Hindlimb muscle (tissue), 1 donor: Measurements from ENCODE around the gene FAM3D. TPM values are rescaled to one million over a fixed set of nuclear protein-coding genes. Genes with fewer than 3 reads are reported as not detected.
A peak's percentile ranks its signal among the peaks of the same experiment; 100 is the strongest.

Experiments used
- DNase-seq: peaks from one replicate; pipeline ENCODE4 v3.0.0-alpha.2; 2013
- polyA plus RNA-seq: library from polyadenylated mRNA; unstranded; fragments of 120-200 nt; gene quantifications from one replicate; pipeline ENCODE4 v1.2.1, GENCODE V29; 2013; ENCODE audit not compliant: insufficient read length

FAM3D gene
- polyA plus RNA-seq, 1 donor, result not detected

- DNase-seq, result no peak
These were observed 41.3 kb downstream of the FAM3D start for GRCh38 chr3:58625196-58625824.

- DNase-seq, result no peak
These were observed 42.0 kb downstream of the FAM3D start for GRCh38 chr3:58624550-58624949.

- DNase-seq, result no peak
These were observed 42.6 kb downstream of the FAM3D start for GRCh38 chr3:58623961-58624360.

- DNase-seq, result no peak
These were observed 43.1 kb downstream of the FAM3D start for GRCh38 chr3:58623478-58623877.

- no peak for DNase-seq
These were observed 43.7 kb downstream of the FAM3D start for GRCh38 chr3:58622892-58623291.

GRCh38 chr3:58622436-58622835 lies 44.1 kb downstream of the FAM3D start:
- no peak for DNase-seq

GRCh38 chr3:58621086-58621830 lies 45.3 kb downstream of the FAM3D start:
- no peak for DNase-seq

- DNase-seq, result peak; percentile 54
These were observed 46.2 kb downstream of the FAM3D start for GRCh38 chr3:58620421-58620820.

GRCh38 chr3:58617338-58617761 lies 49.2 kb downstream of the FAM3D start:
- DNase-seq, result peak; percentile 42

GRCh38 chr3:58613236-58614132 lies 53.1 kb downstream of the FAM3D start:
- DNase-seq, result no peak

- no peak for DNase-seq
These were observed 53.7 kb downstream of the FAM3D start for GRCh38 chr3:58612830-58613229.

- no peak for DNase-seq
These were observed 56.6 kb downstream of the FAM3D start for GRCh38 chr3:58609990-58610389.

- no peak for DNase-seq
These were observed 57.9 kb downstream of the FAM3D start for GRCh38 chr3:58608648-58609047.

- DNase-seq, result no peak
These were observed 58.8 kb downstream of the FAM3D start for GRCh38 chr3:58607816-58608215.

- DNase-seq, result no peak
These were observed 59.9 kb downstream of the FAM3D start for GRCh38 chr3:58606693-58607092.

- no peak for DNase-seq
These were observed 62.5 kb downstream of the FAM3D start for GRCh38 chr3:58604031-58604430.

- DNase-seq, result no peak
These were observed 63.0 kb downstream of the FAM3D start for GRCh38 chr3:58603606-58604005.

GRCh38 chr3:58597770-58598310 lies 68.7 kb downstream of the FAM3D start:
- DNase-seq, result no peak

- no peak for DNase-seq
These were observed 69.6 kb downstream of the FAM3D start for GRCh38 chr3:58596834-58597518.

GRCh38 chr3:58594117-58594516 lies 72.5 kb downstream of the FAM3D start:
- no peak for DNase-seq

GRCh38 chr3:58591517-58592510 lies 74.8 kb downstream of the FAM3D start:
- DNase-seq, result no peak
